Measurements from ENCODE around the gene PRPF40A. TPM values are rescaled to one million over a fixed set of nuclear protein-coding genes. Genes with fewer than 3 reads are reported as not detected.
A peak's percentile ranks its signal among the peaks of the same experiment; 100 is the strongest.

Gene PRPF40A
- total and polyA plus RNA-seq, 2 of the 13 experiments (the other 11 are each of a cell fraction or from before 2014, with no cell fraction given): 146 to 207 TPM

- TF ChIP-seq SALL2 (CRISPR knock-in tag; IDR thresholded peaks at IDR 0.05): peak; percentile 26; the same call in 1 of the 2 replicates
- TF ChIP-seq ATF7-NPFF (CRISPR knock-in tag; IDR thresholded peaks at IDR 0.05; ENCODE audit: low read depth): peak; percentile 64; the same call in 1 of the 2 replicates
- TF ChIP-seq ZNF605 (CRISPR knock-in tag; IDR thresholded peaks at IDR 0.05): peak; percentile 91
- TF ChIP-seq FOSL1 (CRISPR knock-in tag; IDR thresholded peaks at IDR 0.05; ENCODE audit: borderline replicate concordance): 0 out of 2 replicates have a peak, but pooled peaks have one; percentile 37
- peak; percentile 82 for TF ChIP-seq NFAT5 (CRISPR knock-in tag; IDR thresholded peaks at IDR 0.05)
- TF ChIP-seq TOE1 (CRISPR knock-in tag; IDR thresholded peaks at IDR 0.05): no peak; the same call in 1 of the 2 replicates
- TF ChIP-seq ELF1 (CRISPR knock-in tag; IDR thresholded peaks at IDR 0.05): peak; percentile 51
- no peak for TF ChIP-seq SRSF9 (IDR thresholded peaks at IDR 0.05; ENCODE audit: borderline replicate concordance, insufficient read depth, low read depth, low read length, poor library complexity, severe bottlenecking)
- no peak for TF ChIP-seq RFXANK (CRISPR knock-in tag; IDR thresholded peaks at IDR 0.05)
- no peak for TF ChIP-seq FOXK1 (CRISPR knock-in tag; IDR thresholded peaks at IDR 0.05; ENCODE audit: borderline replicate concordance, low read depth)
- no peak for TF ChIP-seq ZNF691 (CRISPR knock-in tag; IDR thresholded peaks at IDR 0.05; ENCODE audit: borderline replicate concordance, low read depth)
- TF ChIP-seq KDM6A (CRISPR knock-in tag; IDR thresholded peaks at IDR 0.05; ENCODE audit: low read depth): no peak
- TF ChIP-seq ERF (CRISPR knock-in tag; IDR thresholded peaks at IDR 0.05): peak; percentile 55; the same call in 1 of the 2 replicates
- TF ChIP-seq ZEB1 (IDR thresholded peaks at IDR 0.05; ENCODE audit: insufficient replicate concordance, low read depth): peak; percentile 40
- no peak for TF ChIP-seq SOX5 (CRISPR knock-in tag; IDR thresholded peaks at IDR 0.05; ENCODE audit: borderline replicate concordance)
- peak; percentile 25; the same call in 1 of the 2 replicates for TF ChIP-seq AHR (CRISPR knock-in tag; IDR thresholded peaks at IDR 0.05)
- peak; percentile 96 for TF ChIP-seq ZNF18 (CRISPR knock-in tag; IDR thresholded peaks at IDR 0.05; ENCODE audit: insufficient replicate concordance)
- TF ChIP-seq MED13 (CRISPR knock-in tag; IDR thresholded peaks at IDR 0.05): peak; percentile 27; the same call in 1 of the 2 replicates
- TF ChIP-seq IKZF4 (CRISPR knock-in tag; IDR thresholded peaks at IDR 0.05; ENCODE audit: borderline replicate concordance, low read depth, not compliant biosample characterization): peak; percentile 33
- peak; percentile 77; the same call in 1 of the 2 replicates for TF ChIP-seq GFI1 (CRISPR knock-in tag; IDR thresholded peaks at IDR 0.05; ENCODE audit: borderline replicate concordance)
- no peak for TF ChIP-seq ZNF652 (CRISPR knock-in tag; IDR thresholded peaks at IDR 0.05; ENCODE audit: borderline replicate concordance, low read depth)
These were observed 1.0 kb upstream of the PRPF40A start, which contains the start of gene ARL6IP6 (continued) for GRCh38 chr2:152718076-152718908.

Measured in HepG2 (cell line).